GM12878 (cell line): ENCODE data around the gene JADE3. TPM values are rescaled to one million over a fixed set of nuclear protein-coding genes. Genes with fewer than 3 reads are reported as not detected.

Source experiments
- BHLHE40 ChIP-seq, 2 experiments: fragments of 450-650 bp in 1 of 2; IDR thresholded peaks; 2 replicates each; pipeline ENCODE4 v1.6.1; 2011 to 2017; ENCODE audit warnings: low read depth in 2 of 2, borderline replicate concordance in 1 of 2, improper control_type of control experiment in 1 of 2, low read length in 1 of 2, mild to moderate bottlenecking in 1 of 2
- EED ChIP-seq: sonication (generic); IDR thresholded peaks from 2 replicates; pipeline ENCODE4 v1.6.1; 2016; ENCODE audit warnings: antibody characterized with exemption, low read depth
- FOS ChIP-seq: IDR thresholded peaks from 3 replicates; pipeline ENCODE4 v1.6.1; 2011; ENCODE audit warnings: borderline replicate concordance; ENCODE audit not compliant: insufficient read length; ENCODE audit errors: extremely low read depth
- HDAC2 ChIP-seq: fragments of 200-600 bp; sonication (generic); IDR thresholded peaks from 2 replicates; pipeline ENCODE4 v1.6.1; 2017
- MEF2B ChIP-seq: fragments of 450-650 bp; IDR thresholded peaks from 2 replicates; pipeline ENCODE4 v1.6.1; 2018; ENCODE audit warnings: mild to moderate bottlenecking, moderate library complexity; ENCODE audit not compliant: partially characterized antibody, poor library complexity, severe bottlenecking
- MYB ChIP-seq: fragments of 150-350 bp; IDR thresholded peaks from 2 replicates; pipeline ENCODE4 v1.6.1; 2014; ENCODE audit warnings: mild to moderate bottlenecking, low read depth, low read length, borderline replicate concordance
- NFIC ChIP-seq: IDR thresholded peaks from 2 replicates; pipeline ENCODE4 v1.6.1; 2012; ENCODE audit warnings: low read depth, mild to moderate bottlenecking, inconsistent platforms, low read length, moderate library complexity
- NKRF ChIP-seq: fragments of 450-650 bp; conservative IDR thresholded peaks from 2 replicates; pipeline ENCODE4 v1.6.1; 2017; ENCODE audit warnings: mild to moderate bottlenecking, moderate library complexity
- NR2C2 ChIP-seq: IDR thresholded peaks from 2 replicates; pipeline ENCODE4 v1.6.1; 2011; ENCODE audit warnings: borderline replicate concordance, low read depth; ENCODE audit not compliant: control insufficient read depth, insufficient read length
- RUNX3 ChIP-seq: IDR thresholded peaks from 2 replicates; pipeline ENCODE4 v1.6.1; 2012; ENCODE audit warnings: low read length, inconsistent platforms
- SIN3A ChIP-seq: IDR thresholded peaks from 2 replicates; pipeline ENCODE4 v1.6.1; 2012; ENCODE audit warnings: low read depth, low read length, improper control_type of control experiment
- SMC3 ChIP-seq: IDR thresholded peaks from 2 replicates; pipeline ENCODE4 v1.6.1; 2011; ENCODE audit warnings: low read length, improper control_type of control experiment, borderline replicate concordance
- TCF12 ChIP-seq: IDR thresholded peaks from 2 replicates; pipeline ENCODE4 v1.6.1; 2011; ENCODE audit warnings: low read depth, mild to moderate bottlenecking, low read length
- ZBTB40 ChIP-seq: fragments of 450-650 bp; IDR thresholded peaks from 2 replicates; pipeline ENCODE4 v1.6.1; 2016; ENCODE audit warnings: mild to moderate bottlenecking, moderate library complexity, borderline replicate concordance
- ZNF217 ChIP-seq: fragments of 450-650 bp; IDR thresholded peaks from 2 replicates; pipeline ENCODE4 v1.6.1; 2017; ENCODE audit warnings: antibody characterized with exemption, mild to moderate bottlenecking
- ZZZ3 ChIP-seq: IDR thresholded peaks from 2 replicates; pipeline ENCODE4 v1.6.1; 2011; ENCODE audit warnings: low read depth; ENCODE audit not compliant: control insufficient read depth, insufficient read length
- polyA plus RNA-seq, 11 experiments: library from polyadenylated mRNA; depleted of rRNA in 4 of 11; unstranded in 6 of 11; stranded (reverse) in 5 of 11; fragments of >200 nt; fragmentation: Nextera tagmentation in 4 of 11; fragmentation: Illumina TruSeq in 1 of 11; extraction: Ambion mirVana in 4 of 11; extraction: Trizol in 1 of 11; gene quantifications; 1 replicate in 1 of 11; 2 replicates in 10 of 11; pipeline versions ENCODE4 v1.2.1 to v1.2.3, GENCODE V29; 2011 to 2016; ENCODE audit warnings: inconsistent platforms in 2 of 11, missing spikeins in 2 of 11, low read depth in 1 of 11
- total RNA-seq, 4 experiments: library from RNA; depleted of rRNA in 3 of 4; stranded (reverse); fragments of >200 nt in 3 of 4; fragmentation: Illumina TruSeq in 1 of 4; extraction: Trizol in 1 of 4; gene quantifications; 2 replicates each; pipeline versions ENCODE4 v1.2.1 to v1.2.3, GENCODE V29; 2013 to 2021
- TF ChIP-seq, protein P1 (sequence below): IDR thresholded peaks from 2 replicates; pipeline ENCODE4 v1.6.1; 2012; ENCODE audit warnings: low read depth, low read length, improper control_type of control experiment
- TF ChIP-seq, protein P2 (sequence below): fragments of 450-650 bp; IDR thresholded peaks from 2 replicates; pipeline ENCODE4 v1.6.1; 2017; ENCODE audit warnings: antibody characterized with exemption, mild to moderate bottlenecking, moderate library complexity
- TF ChIP-seq, protein P3 (sequence below): fragments of 150-350 bp; IDR thresholded peaks from 2 replicates; pipeline ENCODE4 v1.6.1; 2014; ENCODE audit warnings: mild to moderate bottlenecking, low read depth, low read length

JADE3 gene
- total and polyA plus RNA-seq, 10 of the 15 experiments (the other 5 are each of a cell fraction or from before 2014, with no cell fraction given), result 0.06 to 13.0 (median 0.65) TPM

DNA sequence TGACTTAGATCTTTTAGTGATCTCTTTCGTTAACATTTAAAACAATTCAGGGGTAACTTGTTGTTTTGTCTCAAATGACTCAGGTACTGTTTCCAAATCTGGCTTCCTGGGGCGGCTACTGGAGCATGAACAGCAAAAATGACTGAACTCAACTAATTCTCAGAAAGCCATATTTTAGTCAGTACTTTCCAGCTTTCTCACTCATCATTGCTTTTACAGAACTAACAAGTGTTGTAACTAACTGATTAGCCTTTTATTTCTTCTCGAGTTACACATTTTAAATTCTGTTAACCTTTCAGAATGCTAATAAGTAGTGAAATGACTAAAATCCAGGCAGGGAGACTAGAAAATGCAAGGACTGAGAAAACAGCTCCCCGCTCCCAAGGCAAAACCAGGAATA, 55.3 kb downstream of the JADE3 start (continued):
- no peak for TF ChIP-seq FOS
- TF ChIP-seq SMC3, result no peak
- TF ChIP-seq, protein P1, sequence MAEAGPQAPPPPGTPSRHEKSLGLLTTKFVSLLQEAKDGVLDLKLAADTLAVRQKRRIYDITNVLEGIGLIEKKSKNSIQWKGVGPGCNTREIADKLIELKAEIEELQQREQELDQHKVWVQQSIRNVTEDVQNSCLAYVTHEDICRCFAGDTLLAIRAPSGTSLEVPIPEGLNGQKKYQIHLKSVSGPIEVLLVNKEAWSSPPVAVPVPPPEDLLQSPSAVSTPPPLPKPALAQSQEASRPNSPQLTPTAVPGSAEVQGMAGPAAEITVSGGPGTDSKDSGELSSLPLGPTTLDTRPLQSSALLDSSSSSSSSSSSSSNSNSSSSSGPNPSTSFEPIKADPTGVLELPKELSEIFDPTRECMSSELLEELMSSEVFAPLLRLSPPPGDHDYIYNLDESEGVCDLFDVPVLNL, result no peak
- TF ChIP-seq NKRF, result no peak
- TF ChIP-seq NFIC, result peak; percentile 92
- no peak for TF ChIP-seq SIN3A
- peak; percentile 100 for TF ChIP-seq ZNF217
- peak; percentile 99 for TF ChIP-seq MEF2B
- TF ChIP-seq, protein P2, sequence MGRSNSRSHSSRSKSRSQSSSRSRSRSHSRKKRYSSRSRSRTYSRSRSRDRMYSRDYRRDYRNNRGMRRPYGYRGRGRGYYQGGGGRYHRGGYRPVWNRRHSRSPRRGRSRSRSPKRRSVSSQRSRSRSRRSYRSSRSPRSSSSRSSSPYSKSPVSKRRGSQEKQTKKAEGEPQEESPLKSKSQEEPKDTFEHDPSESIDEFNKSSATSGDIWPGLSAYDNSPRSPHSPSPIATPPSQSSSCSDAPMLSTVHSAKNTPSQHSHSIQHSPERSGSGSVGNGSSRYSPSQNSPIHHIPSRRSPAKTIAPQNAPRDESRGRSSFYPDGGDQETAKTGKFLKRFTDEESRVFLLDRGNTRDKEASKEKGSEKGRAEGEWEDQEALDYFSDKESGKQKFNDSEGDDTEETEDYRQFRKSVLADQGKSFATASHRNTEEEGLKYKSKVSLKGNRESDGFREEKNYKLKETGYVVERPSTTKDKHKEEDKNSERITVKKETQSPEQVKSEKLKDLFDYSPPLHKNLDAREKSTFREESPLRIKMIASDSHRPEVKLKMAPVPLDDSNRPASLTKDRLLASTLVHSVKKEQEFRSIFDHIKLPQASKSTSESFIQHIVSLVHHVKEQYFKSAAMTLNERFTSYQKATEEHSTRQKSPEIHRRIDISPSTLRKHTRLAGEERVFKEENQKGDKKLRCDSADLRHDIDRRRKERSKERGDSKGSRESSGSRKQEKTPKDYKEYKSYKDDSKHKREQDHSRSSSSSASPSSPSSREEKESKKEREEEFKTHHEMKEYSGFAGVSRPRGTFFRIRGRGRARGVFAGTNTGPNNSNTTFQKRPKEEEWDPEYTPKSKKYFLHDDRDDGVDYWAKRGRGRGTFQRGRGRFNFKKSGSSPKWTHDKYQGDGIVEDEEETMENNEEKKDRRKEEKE, result no peak
- TF ChIP-seq HDAC2, result no peak
- no peak for TF ChIP-seq MYB
- no peak for TF ChIP-seq TCF12
- TF ChIP-seq ZBTB40, result no peak
- peak; percentile 76 for TF ChIP-seq RUNX3
- TF ChIP-seq EED, result peak; percentile 81
- no peak for TF ChIP-seq ZZZ3
- TF ChIP-seq BHLHE40 (IDR thresholded peaks at IDR 0.05; ENCODE audit: borderline replicate concordance in 1 of 2, low read depth in 2 of 2, low read length in 1 of 2), result 0 out of 4 replicates have a peak, but pooled peaks of 1 of the 2 experiments have one; percentile 11
- TF ChIP-seq NR2C2, result no peak
- TF ChIP-seq, protein P3, sequence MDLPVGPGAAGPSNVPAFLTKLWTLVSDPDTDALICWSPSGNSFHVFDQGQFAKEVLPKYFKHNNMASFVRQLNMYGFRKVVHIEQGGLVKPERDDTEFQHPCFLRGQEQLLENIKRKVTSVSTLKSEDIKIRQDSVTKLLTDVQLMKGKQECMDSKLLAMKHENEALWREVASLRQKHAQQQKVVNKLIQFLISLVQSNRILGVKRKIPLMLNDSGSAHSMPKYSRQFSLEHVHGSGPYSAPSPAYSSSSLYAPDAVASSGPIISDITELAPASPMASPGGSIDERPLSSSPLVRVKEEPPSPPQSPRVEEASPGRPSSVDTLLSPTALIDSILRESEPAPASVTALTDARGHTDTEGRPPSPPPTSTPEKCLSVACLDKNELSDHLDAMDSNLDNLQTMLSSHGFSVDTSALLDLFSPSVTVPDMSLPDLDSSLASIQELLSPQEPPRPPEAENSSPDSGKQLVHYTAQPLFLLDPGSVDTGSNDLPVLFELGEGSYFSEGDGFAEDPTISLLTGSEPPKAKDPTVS, result no peak
